ENCODE results near the gene L1CAM. TPM values are rescaled to one million over a fixed set of nuclear protein-coding genes. Genes with fewer than 3 reads are reported as not detected.

The L1CAM gene
- total and polyA plus RNA-seq, 9 of the 15 experiments (the other 6 are each of a cell fraction or from before 2014, with no cell fraction given), result 0.09 to 0.86 (median 0.26) TPM; not detected in 3

GRCh38 chrX:153875391-153876111 lies 10.4 kb downstream of the L1CAM start (continued):
- TF ChIP-seq, protein P1, sequence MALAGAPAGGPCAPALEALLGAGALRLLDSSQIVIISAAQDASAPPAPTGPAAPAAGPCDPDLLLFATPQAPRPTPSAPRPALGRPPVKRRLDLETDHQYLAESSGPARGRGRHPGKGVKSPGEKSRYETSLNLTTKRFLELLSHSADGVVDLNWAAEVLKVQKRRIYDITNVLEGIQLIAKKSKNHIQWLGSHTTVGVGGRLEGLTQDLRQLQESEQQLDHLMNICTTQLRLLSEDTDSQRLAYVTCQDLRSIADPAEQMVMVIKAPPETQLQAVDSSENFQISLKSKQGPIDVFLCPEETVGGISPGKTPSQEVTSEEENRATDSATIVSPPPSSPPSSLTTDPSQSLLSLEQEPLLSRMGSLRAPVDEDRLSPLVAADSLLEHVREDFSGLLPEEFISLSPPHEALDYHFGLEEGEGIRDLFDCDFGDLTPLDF (CRISPR knock-in tag; IDR thresholded peaks at IDR 0.05), result peak; percentile 99
- TF ChIP-seq RBM15 (IDR thresholded peaks at IDR 0.05; ENCODE audit: insufficient read depth, low read length), result no peak
- TF ChIP-seq FOXJ3 (CRISPR knock-in tag; IDR thresholded peaks at IDR 0.05), result peak; percentile 88
- TF ChIP-seq, protein P2, sequence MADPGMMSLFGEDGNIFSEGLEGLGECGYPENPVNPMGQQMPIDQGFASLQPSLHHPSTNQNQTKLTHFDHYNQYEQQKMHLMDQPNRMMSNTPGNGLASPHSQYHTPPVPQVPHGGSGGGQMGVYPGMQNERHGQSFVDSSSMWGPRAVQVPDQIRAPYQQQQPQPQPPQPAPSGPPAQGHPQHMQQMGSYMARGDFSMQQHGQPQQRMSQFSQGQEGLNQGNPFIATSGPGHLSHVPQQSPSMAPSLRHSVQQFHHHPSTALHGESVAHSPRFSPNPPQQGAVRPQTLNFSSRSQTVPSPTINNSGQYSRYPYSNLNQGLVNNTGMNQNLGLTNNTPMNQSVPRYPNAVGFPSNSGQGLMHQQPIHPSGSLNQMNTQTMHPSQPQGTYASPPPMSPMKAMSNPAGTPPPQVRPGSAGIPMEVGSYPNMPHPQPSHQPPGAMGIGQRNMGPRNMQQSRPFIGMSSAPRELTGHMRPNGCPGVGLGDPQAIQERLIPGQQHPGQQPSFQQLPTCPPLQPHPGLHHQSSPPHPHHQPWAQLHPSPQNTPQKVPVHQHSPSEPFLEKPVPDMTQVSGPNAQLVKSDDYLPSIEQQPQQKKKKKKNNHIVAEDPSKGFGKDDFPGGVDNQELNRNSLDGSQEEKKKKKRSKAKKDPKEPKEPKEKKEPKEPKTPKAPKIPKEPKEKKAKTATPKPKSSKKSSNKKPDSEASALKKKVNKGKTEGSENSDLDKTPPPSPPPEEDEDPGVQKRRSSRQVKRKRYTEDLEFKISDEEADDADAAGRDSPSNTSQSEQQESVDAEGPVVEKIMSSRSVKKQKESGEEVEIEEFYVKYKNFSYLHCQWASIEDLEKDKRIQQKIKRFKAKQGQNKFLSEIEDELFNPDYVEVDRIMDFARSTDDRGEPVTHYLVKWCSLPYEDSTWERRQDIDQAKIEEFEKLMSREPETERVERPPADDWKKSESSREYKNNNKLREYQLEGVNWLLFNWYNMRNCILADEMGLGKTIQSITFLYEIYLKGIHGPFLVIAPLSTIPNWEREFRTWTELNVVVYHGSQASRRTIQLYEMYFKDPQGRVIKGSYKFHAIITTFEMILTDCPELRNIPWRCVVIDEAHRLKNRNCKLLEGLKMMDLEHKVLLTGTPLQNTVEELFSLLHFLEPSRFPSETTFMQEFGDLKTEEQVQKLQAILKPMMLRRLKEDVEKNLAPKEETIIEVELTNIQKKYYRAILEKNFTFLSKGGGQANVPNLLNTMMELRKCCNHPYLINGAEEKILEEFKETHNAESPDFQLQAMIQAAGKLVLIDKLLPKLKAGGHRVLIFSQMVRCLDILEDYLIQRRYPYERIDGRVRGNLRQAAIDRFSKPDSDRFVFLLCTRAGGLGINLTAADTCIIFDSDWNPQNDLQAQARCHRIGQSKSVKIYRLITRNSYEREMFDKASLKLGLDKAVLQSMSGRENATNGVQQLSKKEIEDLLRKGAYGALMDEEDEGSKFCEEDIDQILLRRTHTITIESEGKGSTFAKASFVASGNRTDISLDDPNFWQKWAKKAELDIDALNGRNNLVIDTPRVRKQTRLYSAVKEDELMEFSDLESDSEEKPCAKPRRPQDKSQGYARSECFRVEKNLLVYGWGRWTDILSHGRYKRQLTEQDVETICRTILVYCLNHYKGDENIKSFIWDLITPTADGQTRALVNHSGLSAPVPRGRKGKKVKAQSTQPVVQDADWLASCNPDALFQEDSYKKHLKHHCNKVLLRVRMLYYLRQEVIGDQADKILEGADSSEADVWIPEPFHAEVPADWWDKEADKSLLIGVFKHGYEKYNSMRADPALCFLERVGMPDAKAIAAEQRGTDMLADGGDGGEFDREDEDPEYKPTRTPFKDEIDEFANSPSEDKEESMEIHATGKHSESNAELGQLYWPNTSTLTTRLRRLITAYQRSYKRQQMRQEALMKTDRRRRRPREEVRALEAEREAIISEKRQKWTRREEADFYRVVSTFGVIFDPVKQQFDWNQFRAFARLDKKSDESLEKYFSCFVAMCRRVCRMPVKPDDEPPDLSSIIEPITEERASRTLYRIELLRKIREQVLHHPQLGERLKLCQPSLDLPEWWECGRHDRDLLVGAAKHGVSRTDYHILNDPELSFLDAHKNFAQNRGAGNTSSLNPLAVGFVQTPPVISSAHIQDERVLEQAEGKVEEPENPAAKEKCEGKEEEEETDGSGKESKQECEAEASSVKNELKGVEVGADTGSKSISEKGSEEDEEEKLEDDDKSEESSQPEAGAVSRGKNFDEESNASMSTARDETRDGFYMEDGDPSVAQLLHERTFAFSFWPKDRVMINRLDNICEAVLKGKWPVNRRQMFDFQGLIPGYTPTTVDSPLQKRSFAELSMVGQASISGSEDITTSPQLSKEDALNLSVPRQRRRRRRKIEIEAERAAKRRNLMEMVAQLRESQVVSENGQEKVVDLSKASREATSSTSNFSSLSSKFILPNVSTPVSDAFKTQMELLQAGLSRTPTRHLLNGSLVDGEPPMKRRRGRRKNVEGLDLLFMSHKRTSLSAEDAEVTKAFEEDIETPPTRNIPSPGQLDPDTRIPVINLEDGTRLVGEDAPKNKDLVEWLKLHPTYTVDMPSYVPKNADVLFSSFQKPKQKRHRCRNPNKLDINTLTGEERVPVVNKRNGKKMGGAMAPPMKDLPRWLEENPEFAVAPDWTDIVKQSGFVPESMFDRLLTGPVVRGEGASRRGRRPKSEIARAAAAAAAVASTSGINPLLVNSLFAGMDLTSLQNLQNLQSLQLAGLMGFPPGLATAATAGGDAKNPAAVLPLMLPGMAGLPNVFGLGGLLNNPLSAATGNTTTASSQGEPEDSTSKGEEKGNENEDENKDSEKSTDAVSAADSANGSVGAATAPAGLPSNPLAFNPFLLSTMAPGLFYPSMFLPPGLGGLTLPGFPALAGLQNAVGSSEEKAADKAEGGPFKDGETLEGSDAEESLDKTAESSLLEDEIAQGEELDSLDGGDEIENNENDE (IDR thresholded peaks at IDR 0.05; ENCODE audit: low read depth, low read length), result no peak
- TF ChIP-seq SNRNP70 (optimal IDR thresholded peaks at IDR 0.05; ENCODE audit: low read depth, low read length), result no peak
- no peak for TF ChIP-seq GTF2E2 (tag; IDR thresholded peaks at IDR 0.05)
- TF ChIP-seq MCM3 (IDR thresholded peaks at IDR 0.05), result no peak
- TF ChIP-seq TGIF2 (CRISPR knock-in tag; IDR thresholded peaks at IDR 0.05), result peak; percentile 99
- TF ChIP-seq, protein P3, sequence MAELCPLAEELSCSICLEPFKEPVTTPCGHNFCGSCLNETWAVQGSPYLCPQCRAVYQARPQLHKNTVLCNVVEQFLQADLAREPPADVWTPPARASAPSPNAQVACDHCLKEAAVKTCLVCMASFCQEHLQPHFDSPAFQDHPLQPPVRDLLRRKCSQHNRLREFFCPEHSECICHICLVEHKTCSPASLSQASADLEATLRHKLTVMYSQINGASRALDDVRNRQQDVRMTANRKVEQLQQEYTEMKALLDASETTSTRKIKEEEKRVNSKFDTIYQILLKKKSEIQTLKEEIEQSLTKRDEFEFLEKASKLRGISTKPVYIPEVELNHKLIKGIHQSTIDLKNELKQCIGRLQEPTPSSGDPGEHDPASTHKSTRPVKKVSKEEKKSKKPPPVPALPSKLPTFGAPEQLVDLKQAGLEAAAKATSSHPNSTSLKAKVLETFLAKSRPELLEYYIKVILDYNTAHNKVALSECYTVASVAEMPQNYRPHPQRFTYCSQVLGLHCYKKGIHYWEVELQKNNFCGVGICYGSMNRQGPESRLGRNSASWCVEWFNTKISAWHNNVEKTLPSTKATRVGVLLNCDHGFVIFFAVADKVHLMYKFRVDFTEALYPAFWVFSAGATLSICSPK (IDR thresholded peaks at IDR 0.05; ENCODE audit: borderline replicate concordance), result no peak
- TF ChIP-seq RBM39 (optimal IDR thresholded peaks at IDR 0.05; ENCODE audit: low read depth, low read length), result no peak
- TF ChIP-seq, protein P4, sequence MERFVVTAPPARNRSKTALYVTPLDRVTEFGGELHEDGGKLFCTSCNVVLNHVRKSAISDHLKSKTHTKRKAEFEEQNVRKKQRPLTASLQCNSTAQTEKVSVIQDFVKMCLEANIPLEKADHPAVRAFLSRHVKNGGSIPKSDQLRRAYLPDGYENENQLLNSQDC (CRISPR knock-in tag; IDR thresholded peaks at IDR 0.05), result no peak
- no peak for TF ChIP-seq PHTF2 (CRISPR knock-in tag; IDR thresholded peaks at IDR 0.05)
- no peak for TF ChIP-seq ASH1L (IDR thresholded peaks at IDR 0.05; ENCODE audit: borderline replicate concordance, low read depth, partially characterized antibody)

Data from K562 (cell line).